ENCODE measurements around the gene TGM3. TPM values are rescaled to one million over a fixed set of nuclear protein-coding genes. Genes with fewer than 3 reads are reported as not detected.

The TGM3 gene
- total RNA-seq, 1 experiment from 2014 or later: 0.11 TPM

DNA sequence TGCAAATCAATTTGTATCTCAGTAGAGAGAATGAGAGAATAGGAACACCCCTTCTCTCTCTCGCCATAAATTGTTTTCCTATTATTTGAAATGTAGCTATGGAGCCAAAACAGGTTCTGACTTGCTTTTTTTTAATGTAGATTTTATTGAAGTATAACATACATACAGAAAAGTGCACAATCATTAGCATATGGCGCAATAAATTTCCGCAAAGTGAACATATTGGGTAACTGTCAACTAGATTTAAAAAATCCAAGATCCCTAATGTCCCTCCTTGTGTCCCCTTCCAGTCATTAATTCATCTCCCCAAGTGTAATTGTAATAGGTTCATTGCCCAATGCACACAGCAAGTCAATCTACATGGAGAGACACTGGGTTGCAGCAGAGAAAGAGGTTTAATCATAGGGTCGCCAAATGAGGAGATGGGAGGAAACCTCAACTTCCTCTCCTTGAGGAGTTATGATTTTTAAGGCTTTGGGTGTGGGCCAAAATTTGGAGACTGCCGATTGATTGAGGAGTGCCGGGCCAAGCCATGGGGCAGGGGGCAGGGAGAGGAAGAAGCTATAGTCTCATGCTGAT, 43.3 kb upstream of the TGM3 start:
- no peaks in the 10 kb centered on the region for H3K36me3 Mint-ChIP-seq
- POLR2A ChIA-PET: no interaction called here
- no peak overlapping the region for H3K4me3 Mint-ChIP-seq
- no peak overlapping the region for H3K27ac Mint-ChIP-seq
- no peaks in the 10 kb centered on the region for H3K9me3 Mint-ChIP-seq
- DNase-seq (ENCODE audit: low spot score): no peak
- ATAC-seq: no peak
- TF ChIP-seq TEAD1 (CRISPR knock-in tag; IDR thresholded peaks at IDR 0.05): no peak
- TF ChIP-seq, protein P1, sequence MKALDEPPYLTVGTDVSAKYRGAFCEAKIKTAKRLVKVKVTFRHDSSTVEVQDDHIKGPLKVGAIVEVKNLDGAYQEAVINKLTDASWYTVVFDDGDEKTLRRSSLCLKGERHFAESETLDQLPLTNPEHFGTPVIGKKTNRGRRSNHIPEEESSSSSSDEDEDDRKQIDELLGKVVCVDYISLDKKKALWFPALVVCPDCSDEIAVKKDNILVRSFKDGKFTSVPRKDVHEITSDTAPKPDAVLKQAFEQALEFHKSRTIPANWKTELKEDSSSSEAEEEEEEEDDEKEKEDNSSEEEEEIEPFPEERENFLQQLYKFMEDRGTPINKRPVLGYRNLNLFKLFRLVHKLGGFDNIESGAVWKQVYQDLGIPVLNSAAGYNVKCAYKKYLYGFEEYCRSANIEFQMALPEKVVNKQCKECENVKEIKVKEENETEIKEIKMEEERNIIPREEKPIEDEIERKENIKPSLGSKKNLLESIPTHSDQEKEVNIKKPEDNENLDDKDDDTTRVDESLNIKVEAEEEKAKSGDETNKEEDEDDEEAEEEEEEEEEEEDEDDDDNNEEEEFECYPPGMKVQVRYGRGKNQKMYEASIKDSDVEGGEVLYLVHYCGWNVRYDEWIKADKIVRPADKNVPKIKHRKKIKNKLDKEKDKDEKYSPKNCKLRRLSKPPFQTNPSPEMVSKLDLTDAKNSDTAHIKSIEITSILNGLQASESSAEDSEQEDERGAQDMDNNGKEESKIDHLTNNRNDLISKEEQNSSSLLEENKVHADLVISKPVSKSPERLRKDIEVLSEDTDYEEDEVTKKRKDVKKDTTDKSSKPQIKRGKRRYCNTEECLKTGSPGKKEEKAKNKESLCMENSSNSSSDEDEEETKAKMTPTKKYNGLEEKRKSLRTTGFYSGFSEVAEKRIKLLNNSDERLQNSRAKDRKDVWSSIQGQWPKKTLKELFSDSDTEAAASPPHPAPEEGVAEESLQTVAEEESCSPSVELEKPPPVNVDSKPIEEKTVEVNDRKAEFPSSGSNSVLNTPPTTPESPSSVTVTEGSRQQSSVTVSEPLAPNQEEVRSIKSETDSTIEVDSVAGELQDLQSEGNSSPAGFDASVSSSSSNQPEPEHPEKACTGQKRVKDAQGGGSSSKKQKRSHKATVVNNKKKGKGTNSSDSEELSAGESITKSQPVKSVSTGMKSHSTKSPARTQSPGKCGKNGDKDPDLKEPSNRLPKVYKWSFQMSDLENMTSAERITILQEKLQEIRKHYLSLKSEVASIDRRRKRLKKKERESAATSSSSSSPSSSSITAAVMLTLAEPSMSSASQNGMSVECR (CRISPR knock-in tag; IDR thresholded peaks at IDR 0.05; ENCODE audit: borderline replicate concordance): no peak
- no peak for TF ChIP-seq NR3C1 (CRISPR knock-in tag; conservative IDR thresholded peaks at IDR 0.05; ENCODE audit: low read depth)
- TF ChIP-seq JAZF1 (CRISPR knock-in tag; IDR thresholded peaks at IDR 0.05): no peak
- no peak for TF ChIP-seq OVOL2 (CRISPR knock-in tag; IDR thresholded peaks at IDR 0.05; ENCODE audit: borderline replicate concordance)
- TF ChIP-seq ZNF219 (CRISPR knock-in tag; IDR thresholded peaks at IDR 0.05; ENCODE audit: borderline replicate concordance): no peak
- TF ChIP-seq, protein P2, sequence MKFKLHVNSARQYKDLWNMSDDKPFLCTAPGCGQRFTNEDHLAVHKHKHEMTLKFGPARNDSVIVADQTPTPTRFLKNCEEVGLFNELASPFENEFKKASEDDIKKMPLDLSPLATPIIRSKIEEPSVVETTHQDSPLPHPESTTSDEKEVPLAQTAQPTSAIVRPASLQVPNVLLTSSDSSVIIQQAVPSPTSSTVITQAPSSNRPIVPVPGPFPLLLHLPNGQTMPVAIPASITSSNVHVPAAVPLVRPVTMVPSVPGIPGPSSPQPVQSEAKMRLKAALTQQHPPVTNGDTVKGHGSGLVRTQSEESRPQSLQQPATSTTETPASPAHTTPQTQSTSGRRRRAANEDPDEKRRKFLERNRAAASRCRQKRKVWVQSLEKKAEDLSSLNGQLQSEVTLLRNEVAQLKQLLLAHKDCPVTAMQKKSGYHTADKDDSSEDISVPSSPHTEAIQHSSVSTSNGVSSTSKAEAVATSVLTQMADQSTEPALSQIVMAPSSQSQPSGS (CRISPR knock-in tag; IDR thresholded peaks at IDR 0.05; ENCODE audit: borderline replicate concordance, low read depth): no peak
- TF ChIP-seq, protein P3, sequence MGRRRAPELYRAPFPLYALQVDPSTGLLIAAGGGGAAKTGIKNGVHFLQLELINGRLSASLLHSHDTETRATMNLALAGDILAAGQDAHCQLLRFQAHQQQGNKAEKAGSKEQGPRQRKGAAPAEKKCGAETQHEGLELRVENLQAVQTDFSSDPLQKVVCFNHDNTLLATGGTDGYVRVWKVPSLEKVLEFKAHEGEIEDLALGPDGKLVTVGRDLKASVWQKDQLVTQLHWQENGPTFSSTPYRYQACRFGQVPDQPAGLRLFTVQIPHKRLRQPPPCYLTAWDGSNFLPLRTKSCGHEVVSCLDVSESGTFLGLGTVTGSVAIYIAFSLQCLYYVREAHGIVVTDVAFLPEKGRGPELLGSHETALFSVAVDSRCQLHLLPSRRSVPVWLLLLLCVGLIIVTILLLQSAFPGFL (CRISPR knock-in tag; IDR thresholded peaks at IDR 0.05; ENCODE audit: borderline replicate concordance): no peak
- TF ChIP-seq, protein P4, sequence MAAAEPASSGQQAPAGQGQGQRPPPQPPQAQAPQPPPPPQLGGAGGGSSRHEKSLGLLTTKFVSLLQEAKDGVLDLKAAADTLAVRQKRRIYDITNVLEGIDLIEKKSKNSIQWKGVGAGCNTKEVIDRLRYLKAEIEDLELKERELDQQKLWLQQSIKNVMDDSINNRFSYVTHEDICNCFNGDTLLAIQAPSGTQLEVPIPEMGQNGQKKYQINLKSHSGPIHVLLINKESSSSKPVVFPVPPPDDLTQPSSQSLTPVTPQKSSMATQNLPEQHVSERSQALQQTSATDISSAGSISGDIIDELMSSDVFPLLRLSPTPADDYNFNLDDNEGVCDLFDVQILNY (CRISPR knock-in tag; IDR thresholded peaks at IDR 0.05): no peak
- no peak for TF ChIP-seq SMAD4 (CRISPR knock-in tag; IDR thresholded peaks at IDR 0.05)
- no peaks in the 10 kb centered on the region; the same call in 1 of the 2 replicates for H3K27me3 Mint-ChIP-seq (ENCODE audit: low read depth)
- CTCF ChIA-PET: no interaction called here
- peaks cover 16% of the 10 kb centered on the region for H3K4me1 Mint-ChIP-seq

DNA sequence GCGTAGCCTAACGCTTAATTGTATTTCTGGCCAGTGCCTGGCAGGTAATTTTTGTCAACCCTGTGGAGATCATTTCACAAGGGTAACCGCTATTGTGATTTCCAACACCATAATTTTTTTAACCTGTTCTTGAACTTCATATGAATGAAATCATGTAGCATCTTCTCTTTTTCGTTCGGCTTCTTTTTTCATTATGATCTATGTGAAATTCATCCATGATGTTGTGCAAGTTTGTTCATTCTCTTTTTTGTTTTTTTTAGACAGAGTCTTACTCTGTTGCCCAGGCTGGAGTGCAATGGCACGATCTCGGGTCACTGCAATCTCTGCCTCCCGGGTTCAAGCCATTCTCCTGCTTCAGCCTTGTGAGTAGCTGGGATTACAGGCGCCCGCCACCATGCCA, 42.5 kb upstream of the TGM3 start:
- POLR2A ChIA-PET: no interaction called here
- DNase-seq (ENCODE audit: low spot score) (no peak), ATAC-seq (no peak)
- H3K9me3 Mint-ChIP-seq: no peaks in the 10 kb centered on the region
- peaks cover 15% of the 10 kb centered on the region for H3K4me1 Mint-ChIP-seq
- H3K27me3 Mint-ChIP-seq (ENCODE audit: low read depth): no peaks in the 10 kb centered on the region; the same call in 1 of the 2 replicates
- no peak overlapping the region for H3K4me3 Mint-ChIP-seq
- no peaks in the 10 kb centered on the region for H3K36me3 Mint-ChIP-seq
- H3K27ac Mint-ChIP-seq: no peak overlapping the region
- CTCF ChIA-PET: no interaction called here
- TF ChIP-seq EMX1 (CRISPR knock-in tag; IDR thresholded peaks at IDR 0.05) (no peak), ATF1 (CRISPR knock-in tag; IDR thresholded peaks at IDR 0.05) (no peak), OVOL2 (CRISPR knock-in tag; IDR thresholded peaks at IDR 0.05; ENCODE audit: borderline replicate concordance) (no peak), SOX15 (CRISPR knock-in tag; IDR thresholded peaks at IDR 0.05) (no peak), MXD4 (CRISPR knock-in tag; IDR thresholded peaks at IDR 0.05; ENCODE audit: borderline replicate concordance) (no peak), TEAD4 (CRISPR knock-in tag; IDR thresholded peaks at IDR 0.05) (no peak), ESRRA (CRISPR knock-in tag; IDR thresholded peaks at IDR 0.05; ENCODE audit: borderline replicate concordance) (no peak), ZNF317 (CRISPR knock-in tag; IDR thresholded peaks at IDR 0.05; ENCODE audit: borderline replicate concordance, low read depth) (no peak), CREM (CRISPR knock-in tag; IDR thresholded peaks at IDR 0.05) (no peak)
- TF ChIP-seq, protein P5, sequence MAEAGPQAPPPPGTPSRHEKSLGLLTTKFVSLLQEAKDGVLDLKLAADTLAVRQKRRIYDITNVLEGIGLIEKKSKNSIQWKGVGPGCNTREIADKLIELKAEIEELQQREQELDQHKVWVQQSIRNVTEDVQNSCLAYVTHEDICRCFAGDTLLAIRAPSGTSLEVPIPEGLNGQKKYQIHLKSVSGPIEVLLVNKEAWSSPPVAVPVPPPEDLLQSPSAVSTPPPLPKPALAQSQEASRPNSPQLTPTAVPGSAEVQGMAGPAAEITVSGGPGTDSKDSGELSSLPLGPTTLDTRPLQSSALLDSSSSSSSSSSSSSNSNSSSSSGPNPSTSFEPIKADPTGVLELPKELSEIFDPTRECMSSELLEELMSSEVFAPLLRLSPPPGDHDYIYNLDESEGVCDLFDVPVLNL (CRISPR knock-in tag; IDR thresholded peaks at IDR 0.05; ENCODE audit: borderline replicate concordance, low read depth): no peak
- TF ChIP-seq, protein P6, sequence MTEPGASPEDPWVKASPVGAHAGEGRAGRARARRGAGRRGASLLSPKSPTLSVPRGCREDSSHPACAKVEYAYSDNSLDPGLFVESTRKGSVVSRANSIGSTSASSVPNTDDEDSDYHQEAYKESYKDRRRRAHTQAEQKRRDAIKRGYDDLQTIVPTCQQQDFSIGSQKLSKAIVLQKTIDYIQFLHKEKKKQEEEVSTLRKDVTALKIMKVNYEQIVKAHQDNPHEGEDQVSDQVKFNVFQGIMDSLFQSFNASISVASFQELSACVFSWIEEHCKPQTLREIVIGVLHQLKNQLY (CRISPR knock-in tag; IDR thresholded peaks at IDR 0.05): no peak
- TF ChIP-seq, protein P7, sequence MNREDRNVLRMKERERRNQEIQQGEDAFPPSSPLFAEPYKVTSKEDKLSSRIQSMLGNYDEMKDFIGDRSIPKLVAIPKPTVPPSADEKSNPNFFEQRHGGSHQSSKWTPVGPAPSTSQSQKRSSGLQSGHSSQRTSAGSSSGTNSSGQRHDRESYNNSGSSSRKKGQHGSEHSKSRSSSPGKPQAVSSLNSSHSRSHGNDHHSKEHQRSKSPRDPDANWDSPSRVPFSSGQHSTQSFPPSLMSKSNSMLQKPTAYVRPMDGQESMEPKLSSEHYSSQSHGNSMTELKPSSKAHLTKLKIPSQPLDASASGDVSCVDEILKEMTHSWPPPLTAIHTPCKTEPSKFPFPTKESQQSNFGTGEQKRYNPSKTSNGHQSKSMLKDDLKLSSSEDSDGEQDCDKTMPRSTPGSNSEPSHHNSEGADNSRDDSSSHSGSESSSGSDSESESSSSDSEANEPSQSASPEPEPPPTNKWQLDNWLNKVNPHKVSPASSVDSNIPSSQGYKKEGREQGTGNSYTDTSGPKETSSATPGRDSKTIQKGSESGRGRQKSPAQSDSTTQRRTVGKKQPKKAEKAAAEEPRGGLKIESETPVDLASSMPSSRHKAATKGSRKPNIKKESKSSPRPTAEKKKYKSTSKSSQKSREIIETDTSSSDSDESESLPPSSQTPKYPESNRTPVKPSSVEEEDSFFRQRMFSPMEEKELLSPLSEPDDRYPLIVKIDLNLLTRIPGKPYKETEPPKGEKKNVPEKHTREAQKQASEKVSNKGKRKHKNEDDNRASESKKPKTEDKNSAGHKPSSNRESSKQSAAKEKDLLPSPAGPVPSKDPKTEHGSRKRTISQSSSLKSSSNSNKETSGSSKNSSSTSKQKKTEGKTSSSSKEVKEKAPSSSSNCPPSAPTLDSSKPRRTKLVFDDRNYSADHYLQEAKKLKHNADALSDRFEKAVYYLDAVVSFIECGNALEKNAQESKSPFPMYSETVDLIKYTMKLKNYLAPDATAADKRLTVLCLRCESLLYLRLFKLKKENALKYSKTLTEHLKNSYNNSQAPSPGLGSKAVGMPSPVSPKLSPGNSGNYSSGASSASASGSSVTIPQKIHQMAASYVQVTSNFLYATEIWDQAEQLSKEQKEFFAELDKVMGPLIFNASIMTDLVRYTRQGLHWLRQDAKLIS (CRISPR knock-in tag; IDR thresholded peaks at IDR 0.05; ENCODE audit: borderline replicate concordance): no peak
